HG03457 (cell line): Measurements from ENCODE around the gene ALDH8A1.
"Not testable (repeated sequence)": the region's sequence is repeated elsewhere in the genome, so short reads cannot be mapped to it uniquely, and the experiment has no call there.

Experiments
- ATAC-seq: cut with Tn5 transposase; IDR thresholded peaks from one replicate; pipeline ENCODE4 v1.9.1; 2021; ENCODE audit warnings: moderate number of reproducible peaks; ENCODE audit not compliant: unreplicated experiment

ALDH8A1 gene

GRCh38 chr6:134911547-134911946, 38.4 kb downstream of the ALDH8A1 start:
- ATAC-seq, result no peak

GRCh38 chr6:134910593-134910935, 39.3 kb downstream of the ALDH8A1 start:
- ATAC-seq, result no peak

- no peak for ATAC-seq
Measured at GRCh38 chr6:134909701-134910592, 40.0 kb downstream of the ALDH8A1 start.

- no peak for ATAC-seq
Measured at GRCh38 chr6:134908906-134909516, 40.9 kb downstream of the ALDH8A1 start.

- ATAC-seq, result not testable (repeated sequence)
Measured at GRCh38 chr6:134904731-134905130, 45.2 kb downstream of the ALDH8A1 start.

- ATAC-seq, result no peak
Measured at GRCh38 chr6:134903448-134903847, 46.5 kb downstream of the ALDH8A1 start.

GRCh38 chr6:134902936-134903335, 47.0 kb downstream of the ALDH8A1 start:
- ATAC-seq, result no peak

- no peak for ATAC-seq
Measured at GRCh38 chr6:134902074-134902861, 47.6 kb downstream of the ALDH8A1 start.

- ATAC-seq, result no peak
Measured at GRCh38 chr6:134898575-134898974, 51.3 kb downstream of the ALDH8A1 start.

GRCh38 chr6:134898166-134898565, 51.7 kb downstream of the ALDH8A1 start:
- ATAC-seq, result not testable (repeated sequence)

GRCh38 chr6:134896910-134897309, 53.0 kb downstream of the ALDH8A1 start:
- ATAC-seq, result no peak

GRCh38 chr6:134894800-134895199, 55.1 kb downstream of the ALDH8A1 start:
- no peak for ATAC-seq

GRCh38 chr6:134892362-134892761, 57.5 kb downstream of the ALDH8A1 start:
- no peak for ATAC-seq

GRCh38 chr6:134891633-134892032, 58.3 kb downstream of the ALDH8A1 start:
- ATAC-seq, result no peak

- no peak for ATAC-seq
Measured at GRCh38 chr6:134888316-134888715, 61.6 kb downstream of the ALDH8A1 start.

- no peak for ATAC-seq
Measured at GRCh38 chr6:134884752-134885151, 65.1 kb downstream of the ALDH8A1 start.

GRCh38 chr6:134883314-134883713, 66.6 kb downstream of the ALDH8A1 start:
- ATAC-seq, result no peak

GRCh38 chr6:134882426-134883038, 67.4 kb downstream of the ALDH8A1 start:
- ATAC-seq, result no peak

- ATAC-seq, result no peak
Measured at GRCh38 chr6:134880487-134881190, 69.3 kb downstream of the ALDH8A1 start.

GRCh38 chr6:134878136-134878535, 71.8 kb downstream of the ALDH8A1 start:
- ATAC-seq, result no peak

- ATAC-seq, result no peak
Measured at GRCh38 chr6:134875367-134875766, 74.5 kb downstream of the ALDH8A1 start.
